Measurements from ENCODE around the gene ICAM5.

- TF ChIP-seq CTCF (IDR thresholded peaks at IDR 0.05) (no peak), ETV6 (CRISPR knock-in tag; IDR thresholded peaks at IDR 0.05) (no peak), KAT7 (CRISPR knock-in tag; IDR thresholded peaks at IDR 0.05; ENCODE audit: borderline replicate concordance) (no peak)
Measured at GRCh38 chr19:10260141-10260584, 29.6 kb upstream of the ICAM5 start.

Data from WTC11 (cell line).